ENCODE results near the gene TRIM71. TPM values are rescaled to one million over a fixed set of nuclear protein-coding genes. Genes with fewer than 3 reads are reported as not detected.

The TRIM71 gene
- total RNA-seq, 1 experiment from 2014 or later, result 0.17 TPM

DNA sequence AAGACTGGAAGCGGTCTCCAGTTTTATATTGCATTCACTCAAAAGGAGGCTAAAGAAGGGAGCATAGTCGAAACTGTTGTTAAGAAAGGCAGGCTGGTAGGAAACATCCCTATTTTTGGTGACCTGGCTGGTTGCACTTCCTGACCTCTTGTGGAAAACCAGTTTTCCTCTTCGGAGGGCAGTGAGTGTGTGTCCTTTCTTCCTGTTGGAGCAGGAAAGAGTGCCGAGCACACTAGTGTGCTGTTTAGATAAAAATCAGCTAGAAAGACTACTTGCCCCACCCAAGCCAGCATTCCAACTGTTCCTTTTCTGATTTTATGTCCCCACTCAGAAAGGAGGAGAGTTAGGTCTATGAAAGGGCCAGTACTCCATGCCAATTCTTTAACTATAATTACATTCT, 68.5 kb downstream of the TRIM71 start:
- no peak overlapping the region for H3K4me3 ChIP-seq (replicated peaks in 1 of 2; ENCODE audit: low read depth in 1 of 2, low read length in 2 of 2)
- H3K9ac ChIP-seq (ENCODE audit: low read length), result no peak overlapping the region
- RAD21 ChIA-PET (ENCODE audit: low non-redundant PET in 1 of 2, low total read pairs in 2 of 2, uncharacterized antibody in 2 of 2, unreplicated experiment in 2 of 2), result no interaction called here
- H3K79me2 ChIP-seq (ENCODE audit: insufficient read depth, low read length), result no peaks in the 10 kb centered on the region
- H3K27ac ChIP-seq (ENCODE audit: low read depth, low read length), result no peak overlapping the region
- no peak overlapping the region for H3K4me2 ChIP-seq (ENCODE audit: low read length)
- intact Hi-C loops (cut with micrococcal nuclease), result no loop called here
- POLR2A ChIA-PET, result no interaction called here
- H3K4me1 ChIP-seq (ENCODE audit: control insufficient read depth in 1 of 2, insufficient read depth in 2 of 2, low read length in 2 of 2), result peaks cover 4 to 5% of the 10 kb centered on the region in 2 experiments; a peak in 3 of 4 replicates
- no peaks in the 10 kb centered on the region for H4K20me1 ChIP-seq (ENCODE audit: insufficient read depth)
- DNase-seq (ENCODE audit: low read depth, low spot score) (no peak), ATAC-seq (no peak)
- CTCF ChIA-PET, result interaction anchor here (1.2 kb wide), 1 partner anchor 12 kb away, joined by 3 read pairs; no protein-coding TSS in a partner anchor
- BruUV-seq (replicated peaks), result no TSS peak
- H3K9me2 ChIP-seq (ENCODE audit: insufficient read depth), result no peaks in the 10 kb centered on the region
- TF ChIP-seq CEBPB (IDR thresholded peaks at IDR 0.05; ENCODE audit: low read depth) (no peak), SIN3A (IDR thresholded peaks at IDR 0.05; ENCODE audit: low read depth) (no peak), CBX3 (IDR thresholded peaks at IDR 0.05; ENCODE audit: low read depth) (no peak), EZH2 (IDR thresholded peaks at IDR 0.05) (no peak)
- no peaks in the 10 kb centered on the region for H3K9me3 ChIP-seq (ENCODE audit: control insufficient read depth in 1 of 2, insufficient read depth in 1 of 2, low read depth in 1 of 2, low read length in 2 of 2)
- H3K27me3 ChIP-seq (ENCODE audit: insufficient read depth, low read length), result no peaks in the 10 kb centered on the region
- H3K36me3 ChIP-seq (ENCODE audit: control insufficient read depth in 1 of 2, insufficient read depth in 2 of 2, low read length in 2 of 2), result no peaks in the 10 kb centered on the region
- no peak overlapping the region for H2AFZ ChIP-seq (ENCODE audit: low read depth, low read length, poor library complexity, severe bottlenecking)

- no peaks in the 10 kb centered on the region for H4K20me1 ChIP-seq (ENCODE audit: insufficient read depth)
- H3K36me3 ChIP-seq (ENCODE audit: control insufficient read depth in 1 of 2, insufficient read depth in 2 of 2, low read length in 2 of 2), result no peaks in the 10 kb centered on the region
- peaks cover 4 to 5% of the 10 kb centered on the region in 2 experiments; a peak in 3 of 4 replicates for H3K4me1 ChIP-seq (ENCODE audit: control insufficient read depth in 1 of 2, insufficient read depth in 2 of 2, low read length in 2 of 2)
- ChIA-PET CTCF (interaction anchor here (1.2 kb wide), 1 partner anchor 11 kb away, joined by 3 read pairs; no protein-coding TSS in a partner anchor), POLR2A (no interaction called here), RAD21 (ENCODE audit: low non-redundant PET in 1 of 2, low total read pairs in 2 of 2, uncharacterized antibody in 2 of 2, unreplicated experiment in 2 of 2) (no interaction called here)
- intact Hi-C loops (cut with micrococcal nuclease), result no loop called here
- H3K79me2 ChIP-seq (ENCODE audit: insufficient read depth, low read length), result no peaks in the 10 kb centered on the region
- no peaks in the 10 kb centered on the region for H3K27me3 ChIP-seq (ENCODE audit: insufficient read depth, low read length)
- no peaks in the 10 kb centered on the region for H3K9me2 ChIP-seq (ENCODE audit: insufficient read depth)
- no peak overlapping the region for H3K4me2 ChIP-seq (ENCODE audit: low read length)
- no peak for DNase-seq (ENCODE audit: low read depth, low spot score)
- H3K9me3 ChIP-seq (ENCODE audit: control insufficient read depth in 1 of 2, insufficient read depth in 1 of 2, low read depth in 1 of 2, low read length in 2 of 2), result no peaks in the 10 kb centered on the region
- H2AFZ ChIP-seq (ENCODE audit: low read depth, low read length, poor library complexity, severe bottlenecking), result no peak overlapping the region
- no peak for ATAC-seq
- H3K4me3 ChIP-seq (replicated peaks in 1 of 2; ENCODE audit: low read depth in 1 of 2, low read length in 2 of 2), result no peak overlapping the region
- no TSS peak for BruUV-seq (replicated peaks)
- no peak overlapping the region for H3K27ac ChIP-seq (ENCODE audit: low read depth, low read length)
- no peak overlapping the region for H3K9ac ChIP-seq (ENCODE audit: low read length)
- TF ChIP-seq MAX (IDR thresholded peaks at IDR 0.05), result no peak
- no peak for TF ChIP-seq REST (IDR thresholded peaks at IDR 0.05; ENCODE audit: low read depth)
- TF ChIP-seq POLR2AphosphoS5 (IDR thresholded peaks at IDR 0.05; ENCODE audit: low read depth, low read length), result no peak
- TF ChIP-seq SP1 (IDR thresholded peaks at IDR 0.05; ENCODE audit: low read depth), result no peak
- TF ChIP-seq YY1 (IDR thresholded peaks at IDR 0.05; ENCODE audit: extremely low read depth, insufficient replicate concordance, low read depth, low read length), result no peak
- TF ChIP-seq EZH2 (IDR thresholded peaks at IDR 0.05), result no peak
- TF ChIP-seq SRF (IDR thresholded peaks at IDR 0.05; ENCODE audit: low read depth), result no peak
- no peak for TF ChIP-seq ZBTB33 (IDR thresholded peaks at IDR 0.05; ENCODE audit: extremely low read depth, insufficient replicate concordance, low read length)
- no peak for TF ChIP-seq ELF1 (IDR thresholded peaks at IDR 0.05; ENCODE audit: borderline replicate concordance, low read depth)
- no peak for TF ChIP-seq ATF3 (IDR thresholded peaks at IDR 0.05)
- TF ChIP-seq CBX3 (IDR thresholded peaks at IDR 0.05; ENCODE audit: low read depth), result no peak
Observed at GRCh38 chr3:32886911-32887310, 69.1 kb downstream of the TRIM71 start.

Measured in HCT116 (cell line).